ENCODE measurements around the gene DIS3L2. TPM values are rescaled to one million over a fixed set of nuclear protein-coding genes. Genes with fewer than 3 reads are reported as not detected.

The DIS3L2 gene
- total and polyA plus RNA-seq, 2 of the 4 experiments (the other 2 are of a cell fraction): 14.7 to 19.2 TPM

- no peak for TF ChIP-seq MXI1 (IDR thresholded peaks at IDR 0.05; ENCODE audit: borderline replicate concordance, low read depth, low read length)
- TF ChIP-seq POLR2A (IDR thresholded peaks at IDR 0.05; ENCODE audit: low read depth, low read length): no peak
- no peak for TF ChIP-seq NFE2L2 (IDR thresholded peaks at IDR 0.05; ENCODE audit: low read depth, low read length)
- no peak for TF ChIP-seq CHD1 (IDR thresholded peaks at IDR 0.05; ENCODE audit: low read depth, low read length)
- no peak for TF ChIP-seq FOS (IDR thresholded peaks at IDR 0.05; ENCODE audit: low read depth, low read length)
- TF ChIP-seq, protein P1, sequence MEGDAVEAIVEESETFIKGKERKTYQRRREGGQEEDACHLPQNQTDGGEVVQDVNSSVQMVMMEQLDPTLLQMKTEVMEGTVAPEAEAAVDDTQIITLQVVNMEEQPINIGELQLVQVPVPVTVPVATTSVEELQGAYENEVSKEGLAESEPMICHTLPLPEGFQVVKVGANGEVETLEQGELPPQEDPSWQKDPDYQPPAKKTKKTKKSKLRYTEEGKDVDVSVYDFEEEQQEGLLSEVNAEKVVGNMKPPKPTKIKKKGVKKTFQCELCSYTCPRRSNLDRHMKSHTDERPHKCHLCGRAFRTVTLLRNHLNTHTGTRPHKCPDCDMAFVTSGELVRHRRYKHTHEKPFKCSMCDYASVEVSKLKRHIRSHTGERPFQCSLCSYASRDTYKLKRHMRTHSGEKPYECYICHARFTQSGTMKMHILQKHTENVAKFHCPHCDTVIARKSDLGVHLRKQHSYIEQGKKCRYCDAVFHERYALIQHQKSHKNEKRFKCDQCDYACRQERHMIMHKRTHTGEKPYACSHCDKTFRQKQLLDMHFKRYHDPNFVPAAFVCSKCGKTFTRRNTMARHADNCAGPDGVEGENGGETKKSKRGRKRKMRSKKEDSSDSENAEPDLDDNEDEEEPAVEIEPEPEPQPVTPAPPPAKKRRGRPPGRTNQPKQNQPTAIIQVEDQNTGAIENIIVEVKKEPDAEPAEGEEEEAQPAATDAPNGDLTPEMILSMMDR (conservative IDR thresholded peaks at IDR 0.05; ENCODE audit: low read depth, low read length): no peak
- no peak for TF ChIP-seq CEBPB (IDR thresholded peaks at IDR 0.05; ENCODE audit: low read depth, low read length)
- Histone ChIP-seq H3K9ac (ENCODE audit: low read depth, low read length) (no peak overlapping the region), H2BK20ac (ENCODE audit: low read depth, low read length) (no peak overlapping the region), H3K4ac (ENCODE audit: low read depth, low read length) (no peak overlapping the region), H3K4me1 (ENCODE audit: control insufficient read depth, insufficient read depth, low read length) (0 out of 2 replicates have a peak, but pooled peaks cover 2% of the 10 kb centered on the region), H3K27me3 (ENCODE audit: control insufficient read depth, insufficient read depth, low read length) (no peaks in the 10 kb centered on the region), H3K23ac (ENCODE audit: low read depth, low read length) (no peak overlapping the region), H3K79me1 (ENCODE audit: low read depth in 1 of 2, low read length in 2 of 2) (no peaks in the 10 kb centered on the region; a peak in 2 of 4 replicates), H2BK15ac (ENCODE audit: low read depth, low read length) (no peak overlapping the region), H3K27ac (ENCODE audit: insufficient read depth, low read length) (no peak overlapping the region), H2BK5ac (ENCODE audit: low read depth, low read length, poor library complexity, severe bottlenecking) (no peak overlapping the region), H2BK120ac (ENCODE audit: low read depth, low read length) (no peak overlapping the region), H4K20me1 (ENCODE audit: insufficient read depth, low read length) (peaks cover 4% of the 10 kb centered on the region; the same call in 1 of the 2 replicates), H3K9me3 (ENCODE audit: control insufficient read depth, insufficient read depth, low read length) (no peaks in the 10 kb centered on the region), H3K18ac (ENCODE audit: low read depth, low read length) (no peak overlapping the region), H4K5ac (ENCODE audit: low read depth, low read length) (no peak overlapping the region), H3K36me3 (ENCODE audit: control insufficient read depth, insufficient read depth, low read length) (peaks cover 4% of the 10 kb centered on the region; the same call in 1 of the 2 replicates), H2AFZ (replicated peaks; ENCODE audit: low read length, poor library complexity) (no peak overlapping the region), H2AK9ac (replicated peaks; ENCODE audit: low read depth, low read length, poor library complexity) (no peak overlapping the region), H4K91ac (ENCODE audit: insufficient read depth, low read depth, low read length) (no peak overlapping the region), H2AK5ac (ENCODE audit: low read depth, low read length) (no peak overlapping the region), H4K8ac (ENCODE audit: low read depth in 2 of 2, low read length in 2 of 2) (no peak overlapping the region), H3K14ac (replicated peaks; ENCODE audit: low read depth, low read length) (no peak overlapping the region), H3K9me1 (ENCODE audit: insufficient read depth, low read length) (peaks cover 3% of the 10 kb centered on the region; the same call in 1 of the 2 replicates), H3K4me2 (ENCODE audit: low read depth, low read length) (no peak overlapping the region), H3K4me3 (ENCODE audit: insufficient read depth, low read depth, low read length) (no peak overlapping the region), H3K56ac (ENCODE audit: extremely low read depth, insufficient read depth, low read length) (no peak overlapping the region)
- in situ Hi-C loops (cut with MboI; ENCODE audit: low sequenced_read_pairs) (no loop called here), dilution Hi-C loops (cut with HindIII; ENCODE audit: low sequenced_read_pairs, unreplicated experiment) (no loop called here), intact Hi-C loops (cut with micrococcal nuclease) (no loop called here)
- WGBS, 2 experiments (ENCODE audit: extremely low coverage in 2 of 2, insufficient read length in 1 of 2): no CpG with 5 or more reads among the region's 3 CpGs
- POLR2A ChIA-PET (ENCODE audit: unreplicated experiment): no interaction called here
- DNase-seq (peak; percentile 39), ATAC-seq (ENCODE audit: low read depth) (peak; percentile 51)
- BruUV-seq (replicated peaks): no TSS peak
- CTCF ChIA-PET: no interaction called here
Measured at GRCh38 chr2:232162187-232162586, 200.7 kb downstream of the DIS3L2 start.
